SK-N-MC (cell line): Measurements from ENCODE around the gene GPS1.

Experiments used
- EZH2 ChIP-seq: fragments of 200-600 bp; sonication (generic); IDR thresholded peaks from one replicate; pipeline ENCODE4 v1.6.1; 2017; ENCODE audit warnings: antibody characterized with exemption
- FOXP2 ChIP-seq: optimal IDR thresholded peaks from 2 replicates; pipeline ENCODE3; 2011; ENCODE audit warnings: mild to moderate bottlenecking, moderate library complexity; ENCODE audit not compliant: insufficient read depth; ENCODE audit errors: extremely low read length, control extremely low read depth
- POLR2AphosphoS5 ChIP-seq: IDR thresholded peaks from 2 replicates; pipeline ENCODE4 v1.6.1; 2012; ENCODE audit warnings: mild to moderate bottlenecking, low read depth, low read length, borderline replicate concordance

GRCh38 chr17:82043507-82043906, 8.2 kb upstream of the GPS1 start:
- TF ChIP-seq POLR2AphosphoS5 = no peak
- TF ChIP-seq EZH2 = no peak
- TF ChIP-seq FOXP2 = no peak
